HL-60 (cell line): ENCODE results near the gene TTC27.

Source experiments
- CTCF ChIP-seq: IDR thresholded peaks from one replicate; pipeline ENCODE4 v1.5.1; 2011; ENCODE audit warnings: low read length, control low read depth, inconsistent platforms; ENCODE audit not compliant: insufficient read depth
- GABPA ChIP-seq: IDR thresholded peaks from 2 replicates; pipeline ENCODE4 v1.6.1; 2012; ENCODE audit warnings: low read depth
- POLR2AphosphoS5 ChIP-seq: IDR thresholded peaks from 2 replicates; pipeline ENCODE4 v1.6.1; 2012; ENCODE audit warnings: low read depth
- TF ChIP-seq, protein P1 (sequence below): IDR thresholded peaks from 2 replicates; pipeline ENCODE4 v1.6.1; 2012; ENCODE audit warnings: low read depth; ENCODE audit not compliant: insufficient replicate concordance

DNA sequence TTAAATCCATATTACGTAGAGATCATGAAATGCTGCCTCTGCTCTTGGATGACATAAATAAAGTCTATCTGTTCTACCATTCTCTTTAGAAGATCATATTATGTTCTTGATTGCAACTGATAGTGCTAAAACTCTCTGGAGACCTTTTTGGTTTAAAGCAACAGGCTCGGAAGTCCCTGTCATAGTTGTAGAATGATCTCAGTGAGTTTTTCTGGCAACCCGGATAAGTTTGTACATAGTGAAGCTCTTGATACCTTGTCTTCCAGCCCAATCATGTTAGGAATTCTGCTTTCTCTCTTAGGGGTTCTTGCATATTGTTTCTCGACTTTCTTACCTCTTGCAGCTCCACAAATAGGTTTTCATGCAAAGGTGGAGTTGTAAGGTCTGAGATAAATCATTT lies 156.1 kb downstream of the TTC27 start:
- TF ChIP-seq CTCF (no peak), POLR2AphosphoS5 (no peak), GABPA (no peak)
- TF ChIP-seq, protein P1, sequence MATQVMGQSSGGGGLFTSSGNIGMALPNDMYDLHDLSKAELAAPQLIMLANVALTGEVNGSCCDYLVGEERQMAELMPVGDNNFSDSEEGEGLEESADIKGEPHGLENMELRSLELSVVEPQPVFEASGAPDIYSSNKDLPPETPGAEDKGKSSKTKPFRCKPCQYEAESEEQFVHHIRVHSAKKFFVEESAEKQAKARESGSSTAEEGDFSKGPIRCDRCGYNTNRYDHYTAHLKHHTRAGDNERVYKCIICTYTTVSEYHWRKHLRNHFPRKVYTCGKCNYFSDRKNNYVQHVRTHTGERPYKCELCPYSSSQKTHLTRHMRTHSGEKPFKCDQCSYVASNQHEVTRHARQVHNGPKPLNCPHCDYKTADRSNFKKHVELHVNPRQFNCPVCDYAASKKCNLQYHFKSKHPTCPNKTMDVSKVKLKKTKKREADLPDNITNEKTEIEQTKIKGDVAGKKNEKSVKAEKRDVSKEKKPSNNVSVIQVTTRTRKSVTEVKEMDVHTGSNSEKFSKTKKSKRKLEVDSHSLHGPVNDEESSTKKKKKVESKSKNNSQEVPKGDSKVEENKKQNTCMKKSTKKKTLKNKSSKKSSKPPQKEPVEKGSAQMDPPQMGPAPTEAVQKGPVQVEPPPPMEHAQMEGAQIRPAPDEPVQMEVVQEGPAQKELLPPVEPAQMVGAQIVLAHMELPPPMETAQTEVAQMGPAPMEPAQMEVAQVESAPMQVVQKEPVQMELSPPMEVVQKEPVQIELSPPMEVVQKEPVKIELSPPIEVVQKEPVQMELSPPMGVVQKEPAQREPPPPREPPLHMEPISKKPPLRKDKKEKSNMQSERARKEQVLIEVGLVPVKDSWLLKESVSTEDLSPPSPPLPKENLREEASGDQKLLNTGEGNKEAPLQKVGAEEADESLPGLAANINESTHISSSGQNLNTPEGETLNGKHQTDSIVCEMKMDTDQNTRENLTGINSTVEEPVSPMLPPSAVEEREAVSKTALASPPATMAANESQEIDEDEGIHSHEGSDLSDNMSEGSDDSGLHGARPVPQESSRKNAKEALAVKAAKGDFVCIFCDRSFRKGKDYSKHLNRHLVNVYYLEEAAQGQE, result no peak
